T-cell (primary cell): ENCODE results near the gene CELA2B. TPM values are rescaled to one million over a fixed set of nuclear protein-coding genes. Genes with fewer than 3 reads are reported as not detected.

ENCODE experiments used
- ATAC-seq, 4 experiments: fragments of 200-7000 bp in 3 of 4; fragments of 150-1000 bp in 1 of 4; cut with Tn5 transposase; replicated peaks in 1 of 4; 1 replicate in 3 of 4; 2 replicates in 1 of 4; pipeline ENCODE4 v1.10.0; 2021; ENCODE audit warnings: moderate library complexity in 3 of 4, mild to moderate bottlenecking in 2 of 4, moderate number of reproducible peaks in 1 of 4
- CTCF ChIA-PET, 2 donors: fragments of 300-600 bp; sonication (Branson Sonifier 250); formaldehyde crosslinking; loops; one replicate each; lab custom pipeline; 2022; ENCODE audit warnings: antibody characterized with exemption in 2 of 2; lab: Charles Lee
- POLR2A ChIA-PET, 2 donors: fragments of 300-600 bp; sonication (Branson Sonifier 250); formaldehyde crosslinking; loops; one replicate each; lab custom pipeline; 2022; ENCODE audit warnings: antibody characterized with exemption in 2 of 2; lab: Charles Lee
- DNase-seq, 35 experiments: peaks; one replicate each; pipeline versions ENCODE4 v3.0.0 to v3.0.0-alpha.2; 2013 to 2023
- H3K27ac ChIP-seq: one replicate; pipeline ENCODE4 v1.5.1; 2013; ENCODE audit warnings: low read length
- H3K27me3 ChIP-seq, 2 experiments: replicated peaks in 1 of 2; 1 replicate in 1 of 2; 2 replicates in 1 of 2; pipeline versions ENCODE4 v1.6.1 to v1.7.0; 2013; ENCODE audit warnings: low read length in 1 of 2, mixed read lengths in 1 of 2; ENCODE audit not compliant: control insufficient read depth in 2 of 2, insufficient read depth in 2 of 2; ENCODE audit errors: extremely low read depth in 1 of 2
- H3K36me3 ChIP-seq, 2 donors: 1 replicate in 1 of 2; 2 replicates in 1 of 2; pipeline versions ENCODE4 v1.6.1 to v1.7.0; 2013; ENCODE audit warnings: low read length in 1 of 2; ENCODE audit not compliant: control insufficient read depth in 2 of 2, insufficient read depth in 1 of 2; ENCODE audit errors: extremely low read depth in 1 of 2
- H3K4me1 ChIP-seq, 2 experiments: 1 replicate in 1 of 2; 2 replicates in 1 of 2; pipeline versions ENCODE4 v1.6.1 to v1.7.0; 2013; ENCODE audit warnings: low read length in 2 of 2, mixed read lengths in 1 of 2; ENCODE audit not compliant: insufficient read depth in 2 of 2, control insufficient read depth in 1 of 2; ENCODE audit errors: extremely low read depth in 1 of 2
- H3K4me3 ChIP-seq, 2 donors: 1 replicate in 1 of 2; 2 replicates in 1 of 2; pipeline versions ENCODE4 v1.5.1 to v1.7.0; 2013; ENCODE audit warnings: mild to moderate bottlenecking in 2 of 2, low read length in 1 of 2, moderate library complexity in 1 of 2; ENCODE audit not compliant: control insufficient read depth in 1 of 2; ENCODE audit errors: extremely low read depth in 1 of 2
- H3K9me3 ChIP-seq: 2 replicates; pipeline ENCODE4 v1.7.0; 2013
- H3K27ac Mint-ChIP-seq, 2 donors: one replicate each; pipeline ENCODE4 v1.8.0; 2020 to 2021; ENCODE audit warnings: mild to moderate bottlenecking in 2 of 2, mixed read lengths in 2 of 2
- H3K27me3 Mint-ChIP-seq, 2 donors: one replicate each; pipeline ENCODE4 v1.8.0; 2021 to 2022; ENCODE audit warnings: mixed read lengths in 2 of 2
- H3K36me3 Mint-ChIP-seq: one replicate; pipeline ENCODE4 v1.8.0; 2021; ENCODE audit warnings: mixed read lengths
- H3K4me1 Mint-ChIP-seq, 3 donors: one replicate each; pipeline ENCODE4 v1.8.0; 2020 to 2022; ENCODE audit warnings: mixed read lengths in 3 of 3, mild to moderate bottlenecking in 1 of 3
- H3K4me3 Mint-ChIP-seq, 3 donors: one replicate each; pipeline ENCODE4 v1.8.0; 2020 to 2022; ENCODE audit warnings: mild to moderate bottlenecking in 3 of 3, mixed read lengths in 3 of 3, moderate library complexity in 3 of 3
- H3K9me3 Mint-ChIP-seq, 3 donors: one replicate each; pipeline ENCODE4 v1.8.0; 2020 to 2022; ENCODE audit warnings: mixed read lengths in 3 of 3
- WGBS: methylation state at CpG from one replicate; pipeline ENCODE4 v1.1.5; 2013; ENCODE audit warnings: missing lambda C conversion rate; ENCODE audit not compliant: insufficient coverage; 5-methylcytosine and 5-hydroxymethylcytosine counted together
- total RNA-seq, 35 experiments: library from RNA in 6 of 35; stranded (reverse) in 6 of 35; fragments of 120-200 nt in 1 of 35; gene quantifications; one replicate each; pipeline versions ENCODE4 v1.2.1 to v1.2.4 and lab custom pipeline; 2013 to 2026

Gene CELA2B
- total RNA-seq, 5 donors from 2014 or later (not counting 1 experiment from before 2014, with no cell fraction given): 0.30 to 0.41 TPM; not detected in 3

DNA sequence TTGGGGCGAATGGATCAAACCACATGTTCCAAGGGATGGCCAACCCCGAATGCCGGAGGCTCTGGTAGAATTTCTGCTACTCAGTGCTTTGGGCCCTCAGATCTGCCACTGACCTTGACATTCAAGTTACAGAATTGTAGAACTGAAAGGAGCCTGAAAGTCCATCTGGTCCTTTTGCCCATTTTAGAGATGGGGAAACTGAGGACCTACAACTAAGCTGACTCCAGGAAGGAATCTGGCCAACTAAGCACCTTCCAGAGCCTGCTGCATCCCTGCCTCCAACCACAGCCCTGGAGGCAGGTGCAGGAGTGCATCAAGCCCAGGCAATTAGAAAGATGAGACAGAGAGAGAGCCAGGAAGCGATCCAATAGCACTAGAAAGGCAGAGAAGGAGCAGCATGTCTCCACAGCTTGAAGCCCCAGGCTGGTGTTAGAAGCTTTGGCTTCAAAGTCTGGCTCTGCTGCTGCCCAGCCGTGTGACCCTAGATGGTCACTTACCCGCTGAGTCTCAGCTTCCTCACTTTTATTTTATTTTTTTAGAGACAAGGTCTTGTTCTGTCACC is 38.9 kb upstream of the CELA2B start:
- ATAC-seq (no peak), DNase-seq (no peak)
- no peak overlapping the region for H3K4me3 ChIP-seq
- H3K27me3 ChIP-seq: peaks cover 0 to 7% of the 10 kb centered on the region in 2 experiments
- Mint-ChIP-seq H3K27ac (no peak overlapping the region), H3K9me3 (no peaks in the 10 kb centered on the region), H3K36me3 (no peaks in the 10 kb centered on the region), H3K4me3 (no peak overlapping the region), H3K4me1 (no peaks in the 10 kb centered on the region), H3K27me3 (no peaks in the 10 kb centered on the region)
- H3K27ac ChIP-seq: no peak overlapping the region
- POLR2A ChIA-PET: interaction anchor here (0.6 kb wide), 2 partner anchors 24 to 114 kb away, joined by 4 to 8 read pairs; no protein-coding TSS in a partner anchor
- CTCF ChIA-PET: interaction anchor here in 1 of 2 donors (1.2 kb wide), 1 partner anchor 113 kb away, joined by 3 read pairs; no protein-coding TSS in a partner anchor
- 92% methylated on average over 5 of the region's 6 CpGs for WGBS
- no peaks in the 10 kb centered on the region for H3K4me1 ChIP-seq
- H3K36me3 ChIP-seq: no peaks in the 10 kb centered on the region
- H3K9me3 ChIP-seq: no peaks in the 10 kb centered on the region

GRCh38 chr1:15439325-15439724 is 36.6 kb upstream of the CELA2B start:
- H3K27ac Mint-ChIP-seq: no peak overlapping the region
- H3K4me1 Mint-ChIP-seq: no peaks in the 10 kb centered on the region
- Histone ChIP-seq H3K36me3 (no peaks in the 10 kb centered on the region), H3K9me3 (no peaks in the 10 kb centered on the region), H3K27me3 (peaks cover 0 to 13% of the 10 kb centered on the region in 2 experiments), H3K4me3 (no peak overlapping the region), H3K4me1 (no peaks in the 10 kb centered on the region), H3K27ac (no peak overlapping the region)
- DNase-seq (no peak), ATAC-seq (no peak)
- no peaks in the 10 kb centered on the region for H3K9me3 Mint-ChIP-seq
- WGBS: 100% methylated on average over 4 of the region's 14 CpGs
- POLR2A ChIA-PET: no interaction called here
- no peak overlapping the region for H3K4me3 Mint-ChIP-seq
- CTCF ChIA-PET: no interaction called here
- no peaks in the 10 kb centered on the region for H3K36me3 Mint-ChIP-seq
- no peaks in the 10 kb centered on the region for H3K27me3 Mint-ChIP-seq

DNA sequence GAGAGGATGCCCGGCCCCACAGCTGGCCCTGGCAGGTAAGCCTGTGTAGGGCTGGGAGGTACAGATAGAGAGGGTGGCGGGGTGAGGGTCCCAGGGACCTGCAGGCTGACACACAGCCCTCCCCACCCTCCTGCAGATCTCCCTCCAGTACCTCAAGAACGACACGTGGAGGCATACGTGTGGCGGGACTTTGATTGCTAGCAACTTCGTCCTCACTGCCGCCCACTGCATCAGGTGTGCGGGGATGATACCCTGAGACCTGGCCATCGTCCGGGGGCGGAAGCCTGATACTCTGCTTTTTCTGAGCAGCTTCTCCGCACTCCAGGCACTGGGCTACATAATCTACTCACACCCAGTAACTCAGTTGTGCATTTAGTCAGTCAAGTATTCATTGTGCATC is 35.5 kb upstream of the CELA2B start:
- H3K4me3 ChIP-seq: no peak overlapping the region
- no peaks in the 10 kb centered on the region for H3K9me3 ChIP-seq
- Mint-ChIP-seq H3K27ac (no peak overlapping the region), H3K4me3 (no peak overlapping the region), H3K36me3 (no peaks in the 10 kb centered on the region), H3K9me3 (no peaks in the 10 kb centered on the region), H3K4me1 (no peaks in the 10 kb centered on the region), H3K27me3 (no peaks in the 10 kb centered on the region)
- CTCF ChIA-PET: no interaction called here
- no peak overlapping the region for H3K27ac ChIP-seq
- DNase-seq (no peak), ATAC-seq (no peak)
- peaks cover 0 to 3% of the 10 kb centered on the region in 2 experiments for H3K4me1 ChIP-seq
- 85% methylated on average over 11 of the region's 13 CpGs for WGBS
- POLR2A ChIA-PET: no interaction called here
- peaks cover 0 to 20% of the 10 kb centered on the region in 2 experiments for H3K27me3 ChIP-seq
- H3K36me3 ChIP-seq: no peaks in the 10 kb centered on the region

DNA sequence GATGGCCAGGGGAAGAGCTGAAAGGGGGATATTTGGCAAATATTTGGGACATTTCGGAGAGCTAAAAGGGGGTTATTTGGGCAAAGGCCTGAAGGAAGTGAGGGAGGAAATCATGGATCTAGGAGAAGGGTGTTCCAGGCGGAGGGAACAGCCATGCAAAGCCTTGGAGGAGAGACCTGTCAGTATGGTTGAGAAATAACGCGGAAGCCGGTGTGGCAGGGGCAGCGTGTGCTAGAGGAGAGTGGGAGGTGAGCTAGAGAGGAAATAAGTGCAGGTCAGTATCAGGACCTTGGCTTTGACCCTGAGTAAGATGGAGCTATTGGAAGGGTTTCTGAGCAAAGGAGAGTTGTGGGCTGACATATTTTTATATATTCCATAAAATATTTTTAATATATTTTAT is 34.7 kb upstream of the CELA2B start:
- H3K27ac Mint-ChIP-seq: no peak overlapping the region

DNA sequence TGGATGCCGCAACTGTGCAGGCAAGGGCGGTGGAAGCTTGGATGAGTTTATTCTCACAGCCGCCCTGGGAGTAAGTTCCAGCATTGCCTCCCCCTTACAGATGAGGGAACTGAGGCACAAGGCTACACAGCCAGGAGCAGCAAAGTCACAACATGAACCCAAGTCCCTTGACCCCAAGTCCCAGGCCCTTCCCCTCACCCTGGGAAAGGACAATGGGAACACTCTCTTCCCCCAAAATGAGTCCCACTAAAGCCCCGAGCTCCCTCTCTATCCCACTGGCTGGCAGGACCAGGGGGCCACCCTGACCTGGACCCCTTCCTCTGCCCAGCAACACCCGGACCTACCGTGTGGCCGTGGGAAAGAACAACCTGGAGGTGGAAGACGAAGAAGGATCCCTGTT is 33.8 kb upstream of the CELA2B start:
- WGBS: 88% methylated on average over 5 of the region's 8 CpGs
- Mint-ChIP-seq H3K4me1 (peaks cover 0 to 8% (median 5%) of the 10 kb centered on the region in 3 donors), H3K36me3 (no peaks in the 10 kb centered on the region), H3K27ac (no peak overlapping the region), H3K9me3 (no peaks in the 10 kb centered on the region), H3K4me3 (no peak overlapping the region), H3K27me3 (peaks cover 3 to 7% of the 10 kb centered on the region in 2 donors)
- CTCF ChIA-PET: no interaction called here
- H3K4me3 ChIP-seq: no peak overlapping the region
- H3K4me1 ChIP-seq: peaks cover 0 to 6% of the 10 kb centered on the region in 2 experiments
- DNase-seq: no peak
- no peaks in the 10 kb centered on the region for H3K36me3 ChIP-seq
- POLR2A ChIA-PET: no interaction called here
- peaks cover 0 to 34% of the 10 kb centered on the region in 2 experiments for H3K27me3 ChIP-seq
- no peak overlapping the region for H3K27ac ChIP-seq
- no peak for ATAC-seq
- H3K9me3 ChIP-seq: no peaks in the 10 kb centered on the region

More for the DNA sequence above, 34.7 kb upstream of the CELA2B start:
- DNase-seq: no peak
- peaks cover 0 to 8% (median 5%) of the 10 kb centered on the region in 3 donors for H3K4me1 Mint-ChIP-seq
- H3K27ac ChIP-seq: no peak overlapping the region
- H3K9me3 ChIP-seq: no peaks in the 10 kb centered on the region
- H3K4me1 ChIP-seq: peaks cover 0 to 6% of the 10 kb centered on the region in 2 experiments
- ChIA-PET CTCF (no interaction called here), POLR2A (interaction anchor here in 1 of 2 donors (0.6 kb wide), 1 partner anchor 20 kb away, joined by 7 read pairs; no protein-coding TSS in a partner anchor)
- H3K27me3 ChIP-seq: peaks cover 0 to 25% of the 10 kb centered on the region in 2 experiments
- 84% methylated on average over 3 of the region's 6 CpGs for WGBS
- H3K36me3 Mint-ChIP-seq: no peaks in the 10 kb centered on the region
- H3K27me3 Mint-ChIP-seq: peaks cover 2 to 6% of the 10 kb centered on the region in 2 donors
- no peaks in the 10 kb centered on the region for H3K36me3 ChIP-seq
- no peak for ATAC-seq
- H3K4me3 ChIP-seq: no peak overlapping the region
- no peaks in the 10 kb centered on the region for H3K9me3 Mint-ChIP-seq
- H3K4me3 Mint-ChIP-seq: no peak overlapping the region

DNA sequence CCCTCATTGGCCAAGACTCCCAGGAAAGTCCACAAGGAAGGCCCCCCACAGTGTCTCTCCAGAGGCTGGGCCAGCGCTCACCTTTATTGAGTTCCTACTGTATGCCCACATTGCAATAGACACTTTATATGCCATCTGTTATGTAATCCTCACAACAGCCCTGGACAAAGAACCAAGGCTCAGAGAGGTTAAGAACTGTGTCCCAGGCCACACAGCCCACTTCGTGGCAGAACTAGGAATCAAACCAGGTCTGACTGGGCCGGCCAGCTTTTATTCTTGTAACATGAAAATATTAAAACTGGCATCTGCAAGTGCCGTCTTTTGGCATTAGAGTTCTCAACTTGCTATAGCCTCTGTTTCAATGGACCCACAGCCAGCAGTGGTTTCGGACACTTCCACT is 33.1 kb upstream of the CELA2B start:
- no peak overlapping the region for H3K27ac ChIP-seq
- H3K27ac Mint-ChIP-seq: no peak overlapping the region
- ChIA-PET POLR2A (no interaction called here), CTCF (no interaction called here)
- H3K4me3 ChIP-seq: no peak overlapping the region
- peaks cover 0 to 6% of the 10 kb centered on the region in 2 experiments for H3K4me1 ChIP-seq
- peaks cover 7 to 9% of the 10 kb centered on the region in 2 donors for H3K27me3 Mint-ChIP-seq
- 79% methylated on average over 4 of the region's 5 CpGs for WGBS
- H3K9me3 Mint-ChIP-seq: no peaks in the 10 kb centered on the region
- H3K4me3 Mint-ChIP-seq: no peak overlapping the region
- H3K36me3 ChIP-seq: no peaks in the 10 kb centered on the region
- H3K4me1 Mint-ChIP-seq: peaks cover 0 to 8% (median 5%) of the 10 kb centered on the region in 3 donors
- DNase-seq (no peak), ATAC-seq (no peak)
- no peaks in the 10 kb centered on the region for H3K36me3 Mint-ChIP-seq
- no peaks in the 10 kb centered on the region for H3K9me3 ChIP-seq
- H3K27me3 ChIP-seq: peaks cover 0 to 40% of the 10 kb centered on the region in 2 experiments
